ENCODE data around the gene NEDD9. TPM values are rescaled to one million over a fixed set of nuclear protein-coding genes. Genes with fewer than 3 reads are reported as not detected.

Gene NEDD9
- total and polyA plus RNA-seq, 2 donors (not counting 1 experiment from before 2014, with no cell fraction given) = 33.7 to 35.2 TPM

GRCh38 chr6:11276911-11277274, 44.4 kb upstream of the NEDD9 start:
- Histone ChIP-seq H3K4me3 (replicated peaks in 1 of 4; ENCODE audit: control extremely low read depth in 1 of 4, insufficient read depth in 1 of 4, low read depth in 3 of 4, low read length in 4 of 4) (no peak overlapping the region), H3K36me3 (ENCODE audit: control insufficient read depth, insufficient read depth, low read length) (no peaks in the 10 kb centered on the region), H4K20me1 (ENCODE audit: control insufficient read depth, extremely low read depth, insufficient read depth, low read length) (no peaks in the 10 kb centered on the region), H3K9me3 (ENCODE audit: control insufficient read depth, insufficient read depth, low read depth, low read length) (no peaks in the 10 kb centered on the region), H3K4me2 (ENCODE audit: extremely low read depth, insufficient read depth, low read length) (no peak overlapping the region), H3K4me1 (ENCODE audit: control insufficient read depth, extremely low read depth, insufficient read depth, low read length) (peaks cover 19% of the 10 kb centered on the region), H3K79me2 (ENCODE audit: control insufficient read depth, insufficient read depth, low read length) (no peaks in the 10 kb centered on the region), H3K27ac (ENCODE audit: insufficient read depth, low read length) (no peak overlapping the region), H3K9ac (ENCODE audit: insufficient read depth, low read length) (no peak overlapping the region), H2AFZ (ENCODE audit: low read length) (no peak overlapping the region), H3K27me3 (ENCODE audit: control insufficient read depth, insufficient read depth, low read length) (no peaks in the 10 kb centered on the region)
- TF ChIP-seq EZH2 (IDR thresholded peaks at IDR 0.05; ENCODE audit: low read length, missing control alignments) = no peak
- TF ChIP-seq, protein P1, sequence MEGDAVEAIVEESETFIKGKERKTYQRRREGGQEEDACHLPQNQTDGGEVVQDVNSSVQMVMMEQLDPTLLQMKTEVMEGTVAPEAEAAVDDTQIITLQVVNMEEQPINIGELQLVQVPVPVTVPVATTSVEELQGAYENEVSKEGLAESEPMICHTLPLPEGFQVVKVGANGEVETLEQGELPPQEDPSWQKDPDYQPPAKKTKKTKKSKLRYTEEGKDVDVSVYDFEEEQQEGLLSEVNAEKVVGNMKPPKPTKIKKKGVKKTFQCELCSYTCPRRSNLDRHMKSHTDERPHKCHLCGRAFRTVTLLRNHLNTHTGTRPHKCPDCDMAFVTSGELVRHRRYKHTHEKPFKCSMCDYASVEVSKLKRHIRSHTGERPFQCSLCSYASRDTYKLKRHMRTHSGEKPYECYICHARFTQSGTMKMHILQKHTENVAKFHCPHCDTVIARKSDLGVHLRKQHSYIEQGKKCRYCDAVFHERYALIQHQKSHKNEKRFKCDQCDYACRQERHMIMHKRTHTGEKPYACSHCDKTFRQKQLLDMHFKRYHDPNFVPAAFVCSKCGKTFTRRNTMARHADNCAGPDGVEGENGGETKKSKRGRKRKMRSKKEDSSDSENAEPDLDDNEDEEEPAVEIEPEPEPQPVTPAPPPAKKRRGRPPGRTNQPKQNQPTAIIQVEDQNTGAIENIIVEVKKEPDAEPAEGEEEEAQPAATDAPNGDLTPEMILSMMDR (conservative IDR thresholded peaks at IDR 0.05 in 1 of 2, IDR thresholded peaks at IDR 0.05 in 1 of 2; ENCODE audit: low read depth in 1 of 2, low read length in 2 of 2) = no peak
- no peak for DNase-seq (ENCODE audit: low read depth in 2 of 2)

DNA sequence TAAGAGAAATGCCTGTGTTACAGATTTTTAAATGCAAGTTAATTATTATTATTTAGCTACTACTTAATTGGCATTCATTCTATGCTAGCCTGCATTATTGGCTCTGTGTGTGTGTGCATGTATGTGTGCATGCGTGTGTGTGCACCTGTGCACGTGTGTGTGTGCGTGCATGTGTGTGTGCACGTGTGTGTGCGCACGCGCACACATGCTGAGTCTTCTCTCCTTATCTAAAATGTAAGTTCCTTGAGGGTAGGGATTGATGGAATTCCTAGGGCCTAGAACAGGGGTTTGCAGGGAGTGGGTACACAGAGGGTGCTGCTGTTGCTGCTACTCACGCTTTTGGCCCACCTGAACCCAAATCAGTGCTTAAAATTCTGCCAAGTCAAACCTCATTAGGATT, 43.8 kb upstream of the NEDD9 start:
- DNase-seq (ENCODE audit: low read depth in 2 of 2) = no peak
- Histone ChIP-seq H4K20me1 (ENCODE audit: control insufficient read depth, extremely low read depth, insufficient read depth, low read length) (no peaks in the 10 kb centered on the region), H3K79me2 (ENCODE audit: control insufficient read depth, insufficient read depth, low read length) (no peaks in the 10 kb centered on the region), H3K9ac (ENCODE audit: insufficient read depth, low read length) (no peak overlapping the region), H3K36me3 (ENCODE audit: control insufficient read depth, insufficient read depth, low read length) (no peaks in the 10 kb centered on the region), H3K9me3 (ENCODE audit: control insufficient read depth, insufficient read depth, low read depth, low read length) (no peaks in the 10 kb centered on the region), H3K27ac (ENCODE audit: insufficient read depth, low read length) (no peak overlapping the region), H2AFZ (ENCODE audit: low read length) (no peak overlapping the region), H3K4me2 (ENCODE audit: extremely low read depth, insufficient read depth, low read length) (no peak overlapping the region), H3K27me3 (ENCODE audit: control insufficient read depth, insufficient read depth, low read length) (no peaks in the 10 kb centered on the region), H3K4me3 (replicated peaks in 1 of 4; ENCODE audit: control extremely low read depth in 1 of 4, insufficient read depth in 1 of 4, low read depth in 3 of 4, low read length in 4 of 4) (no peak overlapping the region), H3K4me1 (ENCODE audit: control insufficient read depth, extremely low read depth, insufficient read depth, low read length) (peaks cover 20% of the 10 kb centered on the region)
- TF ChIP-seq, protein P1 (conservative IDR thresholded peaks at IDR 0.05 in 1 of 2, IDR thresholded peaks at IDR 0.05 in 1 of 2; ENCODE audit: low read depth in 1 of 2, low read length in 2 of 2) = no peak
- no peak for TF ChIP-seq EZH2 (IDR thresholded peaks at IDR 0.05; ENCODE audit: low read length, missing control alignments)

- Histone ChIP-seq H3K4me3 (replicated peaks in 1 of 4; ENCODE audit: control extremely low read depth in 1 of 4, insufficient read depth in 1 of 4, low read depth in 3 of 4, low read length in 4 of 4) (no peak overlapping the region), H3K4me2 (ENCODE audit: extremely low read depth, insufficient read depth, low read length) (no peak overlapping the region), H4K20me1 (ENCODE audit: control insufficient read depth, extremely low read depth, insufficient read depth, low read length) (no peaks in the 10 kb centered on the region), H3K27me3 (ENCODE audit: control insufficient read depth, insufficient read depth, low read length) (no peaks in the 10 kb centered on the region), H3K27ac (ENCODE audit: insufficient read depth, low read length) (no peak overlapping the region), H3K9ac (ENCODE audit: insufficient read depth, low read length) (no peak overlapping the region), H3K9me3 (ENCODE audit: control insufficient read depth, insufficient read depth, low read depth, low read length) (no peaks in the 10 kb centered on the region), H3K36me3 (ENCODE audit: control insufficient read depth, insufficient read depth, low read length) (no peaks in the 10 kb centered on the region), H3K79me2 (ENCODE audit: control insufficient read depth, insufficient read depth, low read length) (no peaks in the 10 kb centered on the region), H2AFZ (ENCODE audit: low read length) (no peak overlapping the region), H3K4me1 (ENCODE audit: control insufficient read depth, extremely low read depth, insufficient read depth, low read length) (peaks cover 20% of the 10 kb centered on the region)
- TF ChIP-seq EZH2 (IDR thresholded peaks at IDR 0.05; ENCODE audit: low read length, missing control alignments) = no peak
- TF ChIP-seq, protein P1 (conservative IDR thresholded peaks at IDR 0.05 in 1 of 2, IDR thresholded peaks at IDR 0.05 in 1 of 2; ENCODE audit: low read depth in 1 of 2, low read length in 2 of 2) = no peak
- DNase-seq (ENCODE audit: low read depth in 2 of 2) = no peak
Observed at GRCh38 chr6:11275598-11275997, 43.1 kb upstream of the NEDD9 start.

Measured in fibroblast of lung (primary cell).